DOHH2 (cell line): ENCODE data around the gene PSTPIP1.

Experiments
- CTCF ChIP-seq: fragments of 200-600 bp; sonication (generic); IDR thresholded peaks from one replicate; pipeline ENCODE4 v1.5.1; 2014; ENCODE audit warnings: antibody characterized with exemption, mild to moderate bottlenecking, low read depth, low read length; ENCODE audit not compliant: poor library complexity, severe bottlenecking
- EZH2phosphoT487 ChIP-seq: fragments of 200-600 bp; sonication (generic); IDR thresholded peaks from 2 replicates; pipeline ENCODE4 v1.6.1; 2017; ENCODE audit warnings: borderline replicate concordance, mild to moderate bottlenecking, antibody characterized with exemption, low read length, moderate library complexity, mixed read lengths

- TF ChIP-seq CTCF (no peak), EZH2phosphoT487 (no peak)
Observed at GRCh38 chr15:77084436-77084835, 89.5 kb downstream of the PSTPIP1 start.
